Endodermal cell (in vitro differentiated cells): ENCODE measurements around the gene ULBP2. TPM values are rescaled to one million over a fixed set of nuclear protein-coding genes. Genes with fewer than 3 reads are reported as not detected.
A peak's percentile ranks its signal among the peaks of the same experiment; 100 is the strongest.
"Not testable (repeated sequence)": the region's sequence is repeated elsewhere in the genome, so short reads cannot be mapped to it uniquely, and the experiment has no call there.

ENCODE experiments used
- DNase-seq: peaks from one replicate; pipeline ENCODE4 v3.0.0-alpha.2; 2017
- H3K27ac ChIP-seq: 2 replicates; pipeline ENCODE4 v1.5.1; 2013; ENCODE audit warnings: mild to moderate bottlenecking, low read depth, low read length, moderate library complexity
- H3K27me3 ChIP-seq: 2 replicates; pipeline ENCODE4 v1.6.1; 2013; ENCODE audit warnings: mild to moderate bottlenecking, low read length, moderate library complexity; ENCODE audit not compliant: insufficient read depth, control insufficient read depth, poor library complexity, severe bottlenecking
- H3K36me3 ChIP-seq: 2 replicates; pipeline ENCODE4 v1.7.0; 2013; ENCODE audit warnings: mild to moderate bottlenecking, low read length, moderate library complexity; ENCODE audit not compliant: control insufficient read depth, insufficient read depth
- H3K4me1 ChIP-seq: one replicate; pipeline ENCODE4 v1.7.0; 2013; ENCODE audit warnings: low read length; ENCODE audit not compliant: control insufficient read depth, insufficient read depth
- H3K4me3 ChIP-seq: 2 replicates; pipeline ENCODE4 v1.5.1; 2013; ENCODE audit warnings: mild to moderate bottlenecking, low read length, moderate library complexity
- H3K9ac ChIP-seq: 2 replicates; pipeline ENCODE4 v1.6.1; 2013; ENCODE audit warnings: mild to moderate bottlenecking, low read length, moderate library complexity; ENCODE audit not compliant: poor library complexity, severe bottlenecking; ENCODE audit errors: extremely low read depth
- H3K9me3 ChIP-seq: 2 replicates; pipeline ENCODE4 v1.6.1; 2013; ENCODE audit warnings: mild to moderate bottlenecking, low read length, moderate library complexity; ENCODE audit not compliant: control insufficient read depth
- H3K27ac Mint-ChIP-seq: 2 replicates; pipeline ENCODE4 v1.8.0; 2020; ENCODE audit warnings: mixed read lengths
- H3K27me3 Mint-ChIP-seq: 2 replicates; pipeline ENCODE4 v1.8.0; 2021; ENCODE audit warnings: mild to moderate bottlenecking, mixed read lengths; ENCODE audit not compliant: insufficient read depth
- H3K36me3 Mint-ChIP-seq: 2 replicates; pipeline ENCODE4 v1.8.0; 2020; ENCODE audit warnings: low read depth, mixed read lengths
- H3K4me1 Mint-ChIP-seq: 2 replicates; pipeline ENCODE4 v1.8.0; 2020; ENCODE audit warnings: mixed read lengths
- H3K4me3 Mint-ChIP-seq: 2 replicates; pipeline ENCODE4 v1.8.0; 2020; ENCODE audit warnings: mild to moderate bottlenecking, moderate library complexity, mixed read lengths
- H3K9me3 Mint-ChIP-seq: 2 replicates; pipeline ENCODE4 v1.8.0; 2020; ENCODE audit warnings: mild to moderate bottlenecking, mixed read lengths
- CTCF ChIP-seq: fragments of 200-600 bp; sonication (generic); conservative IDR thresholded peaks from 2 replicates; pipeline ENCODE4 v1.5.0; 2021; ENCODE audit warnings: antibody characterized with exemption, mild to moderate bottlenecking
- WGBS, 2 experiments: methylation state at CpG; one replicate each; pipeline versions ENCODE4 v1.1.5 to v1.1.7; 2013; ENCODE audit warnings: missing lambda C conversion rate in 2 of 2, mixed read lengths in 1 of 2; ENCODE audit not compliant: insufficient coverage in 1 of 2, insufficient read length in 1 of 2; 5-methylcytosine and 5-hydroxymethylcytosine counted together
- total RNA-seq, 2 donors: library from RNA; stranded (reverse); fragmentation: NEBNext Ultra II Directional in 1 of 2; extraction: Animal tissue kit (Norgen Biotek cat#: 25700) in 1 of 2; gene quantifications; 2 replicates in 1 of 2; 3 replicates in 1 of 2; pipeline ENCODE4 v1.2.1, GENCODE V29; 2021

Gene ULBP2
- total RNA-seq, 2 donors from 2014 or later = 0.20 TPM; not detected in 1

DNA sequence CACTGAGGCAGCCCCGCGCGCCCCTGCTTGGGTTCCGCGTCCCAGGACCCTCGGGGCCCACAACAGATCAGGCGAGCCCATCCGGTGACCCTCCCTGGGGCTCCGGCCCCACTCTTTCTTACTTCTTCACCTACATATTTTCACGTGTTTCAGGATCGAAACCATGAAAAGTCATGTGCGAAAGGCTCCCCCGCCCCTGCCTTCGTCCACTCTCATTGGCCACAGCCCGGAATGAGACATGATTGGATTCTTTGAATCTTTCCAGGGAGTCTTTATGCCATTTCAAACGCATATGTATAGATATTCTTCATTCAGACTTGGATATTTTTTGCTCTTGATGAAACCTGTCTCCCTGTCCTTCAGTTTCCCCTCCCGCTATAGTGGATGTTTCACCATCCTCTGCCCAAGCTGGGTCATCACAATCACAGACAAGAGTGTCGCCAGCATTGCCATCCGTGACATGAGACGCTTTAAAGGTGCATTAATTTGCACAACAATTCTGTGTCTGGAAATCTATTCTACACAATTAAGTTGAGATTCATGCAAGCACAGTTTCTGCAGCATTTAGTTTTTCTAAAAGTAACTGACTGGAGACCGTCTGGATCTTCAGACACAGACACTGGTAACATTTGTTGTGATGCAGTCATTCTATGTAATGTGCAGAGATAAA is 13.3 kb downstream of the ULBP2 start:
- H3K4me3 Mint-ChIP-seq = not testable (repeated sequence)

GRCh38 chr6:149955654-149956317 is 14.0 kb downstream of the ULBP2 start:
- H3K9me3 ChIP-seq, H3K27ac Mint-ChIP-seq, H3K27ac ChIP-seq, H3K4me3 ChIP-seq, H3K4me3 Mint-ChIP-seq, H3K9ac ChIP-seq, H3K36me3 Mint-ChIP-seq, H3K4me1 Mint-ChIP-seq, H3K4me1 ChIP-seq, DNase-seq, H3K9me3 Mint-ChIP-seq, H3K36me3 ChIP-seq: not testable (repeated sequence)
- H3K27me3 ChIP-seq = peaks cover 100% of the 10 kb centered on the region
- peaks cover 96% of the 10 kb centered on the region for H3K27me3 Mint-ChIP-seq
- WGBS, 2 experiments = 54 to 60% methylated on average over 1 to 7 of the region's 7 CpGs

More for the DNA sequence above, 13.3 kb downstream of the ULBP2 start:
- not testable (repeated sequence) for H3K9me3 ChIP-seq, H3K27ac Mint-ChIP-seq, H3K36me3 Mint-ChIP-seq, H3K4me1 Mint-ChIP-seq, H3K36me3 ChIP-seq, H3K4me3 ChIP-seq, H3K9me3 Mint-ChIP-seq, H3K9ac ChIP-seq, H3K27ac ChIP-seq, H3K4me1 ChIP-seq
- 7 to 17% methylated on average over 5 to 11 of the region's 21 CpGs for WGBS, 2 experiments
- peaks cover 100% of the 10 kb centered on the region for H3K27me3 ChIP-seq
- peaks cover 96% of the 10 kb centered on the region for H3K27me3 Mint-ChIP-seq
- peak; percentile 28 for DNase-seq

DNA sequence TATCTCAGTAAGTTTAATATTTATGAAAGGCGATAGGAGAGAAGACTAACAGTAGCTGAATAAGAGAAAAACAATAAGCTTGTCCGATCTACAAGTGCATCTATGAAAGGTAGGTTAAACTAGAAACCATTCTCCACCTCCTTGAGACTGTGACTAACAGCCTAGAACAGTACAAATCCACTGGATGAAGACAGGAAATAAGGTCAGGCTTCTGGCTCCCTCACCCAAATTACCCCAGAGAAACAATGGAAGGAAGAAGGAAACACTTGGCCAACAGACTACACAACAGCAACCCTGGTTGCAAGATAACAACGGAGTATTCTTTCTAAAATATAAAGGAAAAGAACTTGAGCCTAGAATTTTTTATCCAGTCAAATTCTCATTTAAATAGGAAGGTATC is 16.3 kb downstream of the ULBP2 start:
- H3K9me3 Mint-ChIP-seq, H3K9ac ChIP-seq, H3K27ac Mint-ChIP-seq, H3K4me1 Mint-ChIP-seq, H3K4me1 ChIP-seq, H3K27ac ChIP-seq, H3K4me3 Mint-ChIP-seq, H3K36me3 Mint-ChIP-seq, H3K4me3 ChIP-seq, H3K9me3 ChIP-seq, H3K36me3 ChIP-seq, DNase-seq: not testable (repeated sequence)
- H3K27me3 ChIP-seq = peaks cover 100% of the 10 kb centered on the region
- 72% methylated on average over 3 of the region's 3 CpGs; no CpG with 5 or more reads in 1 of the 2 experiments for WGBS, 2 experiments
- H3K27me3 Mint-ChIP-seq = peaks cover 96% of the 10 kb centered on the region

DNA sequence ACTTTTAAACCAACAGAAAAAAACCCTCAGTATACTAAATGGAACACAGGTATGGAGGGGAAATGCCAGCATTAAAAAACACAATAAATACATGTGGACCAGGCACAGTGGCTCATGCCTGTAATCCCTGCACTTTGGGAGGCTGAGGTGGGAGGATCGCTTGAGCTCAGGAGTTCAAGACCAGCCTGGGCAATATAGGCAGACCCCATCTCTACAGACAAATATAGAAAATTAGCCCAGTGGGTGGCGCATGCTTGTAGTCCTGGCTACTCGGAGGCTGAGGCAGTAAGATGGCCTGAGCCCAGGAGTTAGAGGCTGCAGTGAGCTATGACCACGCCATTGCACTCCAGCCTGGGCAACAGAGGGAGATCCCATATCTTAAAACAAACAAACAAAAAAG is 18.0 kb downstream of the ULBP2 start:
- H3K4me1 ChIP-seq, H3K27ac ChIP-seq, H3K36me3 Mint-ChIP-seq, DNase-seq, H3K9me3 ChIP-seq, H3K4me3 Mint-ChIP-seq, H3K36me3 ChIP-seq, H3K9me3 Mint-ChIP-seq, H3K9ac ChIP-seq, H3K4me1 Mint-ChIP-seq, H3K4me3 ChIP-seq, H3K27ac Mint-ChIP-seq: not testable (repeated sequence)
- peaks cover 97% of the 10 kb centered on the region for H3K27me3 Mint-ChIP-seq
- 79% methylated on average over 2 of the region's 4 CpGs; no CpG with 5 or more reads in 1 of the 2 experiments for WGBS, 2 experiments
- H3K27me3 ChIP-seq = peaks cover 100% of the 10 kb centered on the region

DNA sequence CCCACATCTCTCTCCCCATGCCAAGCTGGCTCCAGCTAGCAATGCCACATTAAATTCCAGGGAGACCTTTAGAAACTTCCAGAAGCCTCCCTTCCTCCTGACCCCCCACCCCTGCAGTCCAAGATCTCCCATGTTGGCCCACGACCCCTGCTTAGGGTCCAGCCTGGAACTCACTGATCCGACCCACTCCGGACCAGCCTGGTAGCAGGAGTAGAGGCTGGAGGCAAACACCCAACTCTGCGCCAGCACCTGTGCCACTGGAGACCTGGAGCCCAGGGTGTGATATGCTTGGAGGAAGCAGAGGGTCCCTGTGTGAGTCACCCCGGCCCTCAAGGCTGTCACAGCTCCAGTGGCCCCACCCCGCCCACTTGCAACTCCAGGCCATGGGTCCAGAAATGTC is 18.7 kb downstream of the ULBP2 start:
- H3K27me3 ChIP-seq = peaks cover 100% of the 10 kb centered on the region
- no peaks in the 10 kb centered on the region for H3K4me1 ChIP-seq
- no peaks in the 10 kb centered on the region for H3K9me3 ChIP-seq
- no peak for TF ChIP-seq CTCF
- Mint-ChIP-seq H3K4me3 (no peak overlapping the region), H3K9me3 (no peaks in the 10 kb centered on the region), H3K27me3 (peaks cover 97% of the 10 kb centered on the region), H3K4me1 (peaks cover 10% of the 10 kb centered on the region), H3K27ac (no peak overlapping the region), H3K36me3 (no peaks in the 10 kb centered on the region)
- no peak overlapping the region for H3K27ac ChIP-seq
- no peak for DNase-seq
- WGBS, 2 experiments = 79 to 83% methylated on average over 2 to 6 of the region's 6 CpGs
- no peaks in the 10 kb centered on the region for H3K36me3 ChIP-seq
- H3K4me3 ChIP-seq = no peak overlapping the region
- H3K9ac ChIP-seq = no peak overlapping the region
